SK-N-SH treated with all-trans-retinoic acid at 6 μM for 48 hours (cell line): ENCODE data around the gene EFNA1.
A peak's percentile ranks its signal among the peaks of the same experiment; 100 is the strongest.

Experiments
- ATAC-seq: fragments of 200-7000 bp; cut with Tn5 transposase; 3 replicates; pipeline ENCODE4 v1.9.1; 2020; ENCODE audit warnings: mild to moderate bottlenecking, moderate library complexity
- ARNTL ChIP-seq: fragments of 450-650 bp; formaldehyde crosslinking; IDR thresholded peaks from 2 replicates; pipeline ENCODE4 v1.5.0; 2020; ENCODE audit warnings: low read depth, mild to moderate bottlenecking, moderate library complexity, borderline replicate concordance
- BACH2 ChIP-seq: fragments of 250-450 bp; sonication (Bioruptor Pico); IDR thresholded peaks from 2 replicates; pipeline ENCODE4 v1.9.0; 2021; ENCODE audit warnings: mild to moderate bottlenecking, borderline replicate concordance
- CSDC2 ChIP-seq: fragments of 250-450 bp; sonication (Bioruptor Pico); IDR thresholded peaks from 2 replicates; pipeline ENCODE4 v1.5.0; 2020; ENCODE audit warnings: mild to moderate bottlenecking, moderate library complexity
- ESRRG ChIP-seq: fragments of 250-450 bp; sonication (Bioruptor Pico); IDR thresholded peaks from 2 replicates; pipeline ENCODE4 v1.6.1; 2021; ENCODE audit warnings: mild to moderate bottlenecking
- GLIS3 ChIP-seq: fragments of 250-450 bp; sonication (Bioruptor Pico); IDR thresholded peaks from 2 replicates; pipeline ENCODE4 v1.5.0; 2020; ENCODE audit warnings: mild to moderate bottlenecking, moderate library complexity
- ISL1 ChIP-seq: fragments of 250-450 bp; sonication (Bioruptor Pico); IDR thresholded peaks from 2 replicates; pipeline ENCODE4 v2.1.2; 2022; ENCODE audit warnings: mild to moderate bottlenecking, moderate library complexity
- OSR1 ChIP-seq: fragments of 250-450 bp; sonication (Bioruptor Pico); IDR thresholded peaks from 2 replicates; pipeline ENCODE4 v1.8.0; 2022; ENCODE audit warnings: moderate library complexity, mild to moderate bottlenecking, inconsistent platforms
- PPARA ChIP-seq: fragments of 250-450 bp; sonication (Bioruptor Pico); IDR thresholded peaks from 2 replicates; pipeline ENCODE4 v1.5.0; 2020; ENCODE audit warnings: mild to moderate bottlenecking, borderline replicate concordance
- RARB ChIP-seq: fragments of 250-450 bp; sonication (Bioruptor Pico); IDR thresholded peaks from 2 replicates; pipeline ENCODE4 v1.8.0; 2021; ENCODE audit warnings: mild to moderate bottlenecking, moderate library complexity
- SNAI2 ChIP-seq: fragments of 250-450 bp; sonication (Bioruptor Pico); IDR thresholded peaks from 2 replicates; pipeline ENCODE4 v1.5.0; 2020; ENCODE audit warnings: mild to moderate bottlenecking, moderate library complexity
- TCF4 ChIP-seq: fragments of 250-450 bp; sonication (Bioruptor Pico); IDR thresholded peaks from 2 replicates; pipeline ENCODE4 v1.8.0; 2021; ENCODE audit warnings: mild to moderate bottlenecking, moderate library complexity, borderline replicate concordance
- TOX ChIP-seq: fragments of 250-450 bp; sonication (Bioruptor Pico); IDR thresholded peaks from 2 replicates; pipeline ENCODE4 v1.8.0; 2021; ENCODE audit warnings: mild to moderate bottlenecking, moderate library complexity, borderline replicate concordance
- ZC3H10 ChIP-seq: fragments of 250-450 bp; sonication (Bioruptor Pico); IDR thresholded peaks from 2 replicates; pipeline ENCODE4 v1.5.1; 2021; ENCODE audit warnings: mild to moderate bottlenecking, moderate library complexity
- ZFP3 ChIP-seq: fragments of 250-450 bp; sonication (Bioruptor Pico); IDR thresholded peaks from 2 replicates; pipeline ENCODE4 v1.5.0; 2020; ENCODE audit warnings: mild to moderate bottlenecking, moderate library complexity
- ZFP30 ChIP-seq: fragments of 450-650 bp; formaldehyde crosslinking; IDR thresholded peaks from 2 replicates; pipeline ENCODE4 v1.5.0; 2022; ENCODE audit warnings: mild to moderate bottlenecking, moderate library complexity
- ZNF565 ChIP-seq: fragments of 450-650 bp; formaldehyde crosslinking; conservative IDR thresholded peaks from 2 replicates; pipeline ENCODE4 v1.5.0; 2020; ENCODE audit warnings: low read depth, mild to moderate bottlenecking, moderate library complexity
- ZNF70 ChIP-seq: fragments of 450-650 bp; formaldehyde crosslinking; IDR thresholded peaks from 2 replicates; pipeline ENCODE4 v1.5.0; 2020; ENCODE audit warnings: mild to moderate bottlenecking, moderate library complexity
- ZNF8 ChIP-seq: fragments of 450-650 bp; formaldehyde crosslinking; IDR thresholded peaks from 2 replicates; pipeline ENCODE4 v1.5.0; 2020; ENCODE audit warnings: mild to moderate bottlenecking, moderate library complexity
- TF ChIP-seq, protein P1 (sequence below): fragments of 250-450 bp; sonication (Bioruptor Pico); IDR thresholded peaks from 2 replicates; pipeline ENCODE4 v1.5.1; 2021; ENCODE audit warnings: mild to moderate bottlenecking, moderate library complexity
- TF ChIP-seq, protein P2 (sequence below): fragments of 250-450 bp; sonication (Bioruptor Pico); IDR thresholded peaks from 2 replicates; pipeline ENCODE4 v1.8.0; 2020; ENCODE audit warnings: mild to moderate bottlenecking, moderate library complexity, borderline replicate concordance
- TF ChIP-seq, protein P3 (sequence below): fragments of 250-450 bp; sonication (Bioruptor Pico); IDR thresholded peaks from 2 replicates; pipeline ENCODE4 v1.5.1; 2020; ENCODE audit warnings: low read depth, mild to moderate bottlenecking, moderate library complexity
- TF ChIP-seq, protein P4 (sequence below): fragments of 250-450 bp; sonication (Bioruptor Pico); IDR thresholded peaks from 2 replicates; pipeline ENCODE4 v1.8.0; 2021; ENCODE audit warnings: low read depth, mild to moderate bottlenecking, moderate library complexity, borderline replicate concordance
- TF ChIP-seq, protein P5 (sequence below): fragments of 250-450 bp; sonication (Bioruptor Pico); IDR thresholded peaks from 2 replicates; pipeline ENCODE4 v1.5.0; 2020; ENCODE audit warnings: mild to moderate bottlenecking, moderate library complexity

EFNA1 gene

DNA sequence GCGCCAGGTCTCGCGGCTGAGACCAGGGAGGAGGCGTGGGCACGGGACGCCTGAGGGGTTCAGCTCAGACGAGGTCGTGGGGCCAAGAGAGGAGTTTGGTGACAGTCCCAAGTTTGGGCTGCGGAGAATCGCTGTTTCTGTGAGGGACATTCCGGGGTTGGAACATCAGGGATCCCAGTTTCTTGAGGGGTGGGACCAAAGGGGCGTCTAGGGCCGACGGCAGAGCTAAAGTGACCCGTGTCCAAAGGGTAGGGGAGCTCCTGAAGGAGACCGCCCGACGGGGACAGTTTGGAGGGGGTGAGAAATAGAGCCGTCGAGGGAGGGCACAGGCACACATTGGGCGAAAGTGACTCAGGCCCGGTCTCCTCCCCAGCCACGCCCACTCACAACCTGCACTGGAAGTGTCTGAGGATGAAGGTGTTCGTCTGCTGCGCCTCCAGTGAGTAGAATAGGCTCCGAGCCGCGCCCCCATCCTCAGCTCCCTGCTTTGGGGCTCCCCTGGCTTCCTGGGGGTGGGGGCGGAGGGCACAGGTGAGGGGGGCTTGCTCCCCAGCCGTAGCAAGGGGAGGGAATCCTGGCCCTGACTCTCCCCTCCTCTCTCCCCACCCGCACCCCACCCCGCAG, 42.1 kb upstream of the EFNA1 start:
- peak; percentile 33 for ATAC-seq
- no peak for TF ChIP-seq TOX
- TF ChIP-seq ZC3H10 (CRISPR knock-in tag): no peak
- TF ChIP-seq PPARA (CRISPR knock-in tag): no peak
- TF ChIP-seq ARNTL: no peak
- TF ChIP-seq ISL1 (CRISPR knock-in tag): no peak
- TF ChIP-seq, all 23 proteins: peak for 0

DNA sequence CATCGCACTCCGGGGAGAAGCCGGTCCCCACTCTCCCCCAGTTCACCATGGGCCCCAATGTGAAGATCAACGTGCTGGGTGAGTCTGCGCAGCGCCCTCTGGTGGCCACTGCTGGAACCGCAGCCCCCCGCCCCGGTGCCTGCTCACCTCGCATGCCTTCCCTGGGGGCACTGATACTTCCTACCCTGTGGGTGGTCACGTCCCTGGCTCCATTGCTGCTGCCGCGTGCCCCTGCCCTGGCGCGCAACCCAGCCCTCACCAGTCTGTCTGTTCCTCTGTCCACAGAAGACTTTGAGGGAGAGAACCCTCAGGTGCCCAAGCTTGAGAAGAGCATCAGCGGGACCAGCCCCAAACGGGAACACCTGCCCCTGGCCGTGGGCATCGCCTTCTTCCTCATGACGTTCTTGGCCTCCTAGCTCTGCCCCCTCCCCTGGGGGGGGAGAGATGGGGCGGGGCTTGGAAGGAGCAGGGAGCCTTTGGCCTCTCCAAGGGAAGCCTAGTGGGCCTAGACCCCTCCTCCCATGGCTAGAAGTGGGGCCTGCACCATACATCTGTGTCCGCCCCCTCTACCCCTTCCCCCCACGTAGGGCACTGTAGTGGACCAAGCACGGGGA, 41.4 kb upstream of the EFNA1 start:
- ATAC-seq: peak; percentile 46
- TF ChIP-seq ZNF565 (no peak), OSR1 (CRISPR knock-in tag) (no peak), RARB (CRISPR knock-in tag) (no peak), TCF4 (CRISPR knock-in tag) (no peak), ZNF8 (CRISPR knock-in tag) (no peak), PPARA (CRISPR knock-in tag) (no peak), SNAI2 (CRISPR knock-in tag) (no peak), ZNF70 (CRISPR knock-in tag) (no peak), ZFP30 (no peak), ESRRG (CRISPR knock-in tag) (no peak), BACH2 (CRISPR knock-in tag) (no peak), GLIS3 (no peak), ZC3H10 (CRISPR knock-in tag) (no peak), CSDC2 (CRISPR knock-in tag) (no peak)
- TF ChIP-seq, protein P1, sequence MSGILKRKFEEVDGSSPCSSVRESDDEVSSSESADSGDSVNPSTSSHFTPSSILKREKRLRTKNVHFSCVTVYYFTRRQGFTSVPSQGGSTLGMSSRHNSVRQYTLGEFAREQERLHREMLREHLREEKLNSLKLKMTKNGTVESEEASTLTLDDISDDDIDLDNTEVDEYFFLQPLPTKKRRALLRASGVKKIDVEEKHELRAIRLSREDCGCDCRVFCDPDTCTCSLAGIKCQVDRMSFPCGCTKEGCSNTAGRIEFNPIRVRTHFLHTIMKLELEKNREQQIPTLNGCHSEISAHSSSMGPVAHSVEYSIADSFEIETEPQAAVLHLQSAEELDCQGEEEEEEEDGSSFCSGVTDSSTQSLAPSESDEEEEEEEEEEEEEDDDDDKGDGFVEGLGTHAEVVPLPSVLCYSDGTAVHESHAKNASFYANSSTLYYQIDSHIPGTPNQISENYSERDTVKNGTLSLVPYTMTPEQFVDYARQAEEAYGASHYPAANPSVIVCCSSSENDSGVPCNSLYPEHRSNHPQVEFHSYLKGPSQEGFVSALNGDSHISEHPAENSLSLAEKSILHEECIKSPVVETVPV (CRISPR knock-in tag): no peak
- TF ChIP-seq, protein P2, sequence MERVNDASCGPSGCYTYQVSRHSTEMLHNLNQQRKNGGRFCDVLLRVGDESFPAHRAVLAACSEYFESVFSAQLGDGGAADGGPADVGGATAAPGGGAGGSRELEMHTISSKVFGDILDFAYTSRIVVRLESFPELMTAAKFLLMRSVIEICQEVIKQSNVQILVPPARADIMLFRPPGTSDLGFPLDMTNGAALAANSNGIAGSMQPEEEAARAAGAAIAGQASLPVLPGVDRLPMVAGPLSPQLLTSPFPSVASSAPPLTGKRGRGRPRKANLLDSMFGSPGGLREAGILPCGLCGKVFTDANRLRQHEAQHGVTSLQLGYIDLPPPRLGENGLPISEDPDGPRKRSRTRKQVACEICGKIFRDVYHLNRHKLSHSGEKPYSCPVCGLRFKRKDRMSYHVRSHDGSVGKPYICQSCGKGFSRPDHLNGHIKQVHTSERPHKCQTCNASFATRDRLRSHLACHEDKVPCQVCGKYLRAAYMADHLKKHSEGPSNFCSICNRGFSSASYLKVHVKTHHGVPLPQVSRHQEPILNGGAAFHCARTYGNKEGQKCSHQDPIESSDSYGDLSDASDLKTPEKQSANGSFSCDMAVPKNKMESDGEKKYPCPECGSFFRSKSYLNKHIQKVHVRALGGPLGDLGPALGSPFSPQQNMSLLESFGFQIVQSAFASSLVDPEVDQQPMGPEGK (CRISPR knock-in tag): no peak
- TF ChIP-seq, protein P3, sequence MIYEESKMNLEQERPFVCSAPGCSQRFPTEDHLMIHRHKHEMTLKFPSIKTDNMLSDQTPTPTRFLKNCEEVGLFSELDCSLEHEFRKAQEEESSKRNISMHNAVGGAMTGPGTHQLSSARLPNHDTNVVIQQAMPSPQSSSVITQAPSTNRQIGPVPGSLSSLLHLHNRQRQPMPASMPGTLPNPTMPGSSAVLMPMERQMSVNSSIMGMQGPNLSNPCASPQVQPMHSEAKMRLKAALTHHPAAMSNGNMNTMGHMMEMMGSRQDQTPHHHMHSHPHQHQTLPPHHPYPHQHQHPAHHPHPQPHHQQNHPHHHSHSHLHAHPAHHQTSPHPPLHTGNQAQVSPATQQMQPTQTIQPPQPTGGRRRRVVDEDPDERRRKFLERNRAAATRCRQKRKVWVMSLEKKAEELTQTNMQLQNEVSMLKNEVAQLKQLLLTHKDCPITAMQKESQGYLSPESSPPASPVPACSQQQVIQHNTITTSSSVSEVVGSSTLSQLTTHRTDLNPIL (CRISPR knock-in tag): no peak
- TF ChIP-seq, protein P4, sequence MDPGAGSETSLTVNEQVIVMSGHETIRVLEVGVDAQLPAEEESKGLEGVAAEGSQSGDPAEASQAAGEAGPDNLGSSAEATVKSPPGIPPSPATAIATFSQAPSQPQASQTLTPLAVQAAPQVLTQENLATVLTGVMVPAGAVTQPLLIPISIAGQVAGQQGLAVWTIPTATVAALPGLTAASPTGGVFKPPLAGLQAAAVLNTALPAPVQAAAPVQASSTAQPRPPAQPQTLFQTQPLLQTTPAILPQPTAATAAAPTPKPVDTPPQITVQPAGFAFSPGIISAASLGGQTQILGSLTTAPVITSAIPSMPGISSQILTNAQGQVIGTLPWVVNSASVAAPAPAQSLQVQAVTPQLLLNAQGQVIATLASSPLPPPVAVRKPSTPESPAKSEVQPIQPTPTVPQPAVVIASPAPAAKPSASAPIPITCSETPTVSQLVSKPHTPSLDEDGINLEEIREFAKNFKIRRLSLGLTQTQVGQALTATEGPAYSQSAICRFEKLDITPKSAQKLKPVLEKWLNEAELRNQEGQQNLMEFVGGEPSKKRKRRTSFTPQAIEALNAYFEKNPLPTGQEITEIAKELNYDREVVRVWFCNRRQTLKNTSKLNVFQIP (CRISPR knock-in tag): no peak

DNA sequence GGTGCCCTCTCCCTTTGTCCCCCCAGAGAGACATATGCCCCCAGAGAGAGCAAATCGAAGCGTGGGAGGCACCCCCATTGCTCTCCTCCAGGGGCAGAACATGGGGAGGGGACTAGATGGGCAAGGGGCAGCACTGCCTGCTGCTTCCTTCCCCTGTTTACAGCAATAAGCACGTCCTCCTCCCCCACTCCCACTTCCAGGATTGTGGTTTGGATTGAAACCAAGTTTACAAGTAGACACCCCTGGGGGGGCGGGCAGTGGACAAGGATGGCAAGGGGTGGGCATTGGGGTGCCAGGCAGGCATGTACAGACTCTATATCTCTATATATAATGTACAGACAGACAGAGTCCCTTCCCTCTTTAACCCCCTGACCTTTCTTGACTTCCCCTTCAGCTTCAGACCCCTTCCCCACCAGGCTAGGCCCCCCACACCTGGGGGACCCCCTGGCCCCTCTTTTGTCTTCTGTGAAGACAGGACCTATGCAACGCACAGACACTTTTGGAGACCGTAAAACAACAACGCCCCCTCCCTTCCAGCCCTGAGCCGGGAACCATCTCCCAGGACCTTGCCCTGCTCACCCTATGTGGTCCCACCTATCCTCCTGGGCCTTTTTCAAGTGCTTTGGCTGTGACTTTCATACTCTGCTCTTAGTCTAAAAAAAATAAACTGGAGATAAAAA, 40.7 kb upstream of the EFNA1 start:
- TF ChIP-seq TCF4 (CRISPR knock-in tag) (no peak), PPARA (CRISPR knock-in tag) (no peak), ZNF8 (CRISPR knock-in tag) (no peak), OSR1 (CRISPR knock-in tag) (no peak), ZNF70 (CRISPR knock-in tag) (no peak), ZFP3 (CRISPR knock-in tag) (no peak), ZFP30 (no peak)
- TF ChIP-seq, protein P5, sequence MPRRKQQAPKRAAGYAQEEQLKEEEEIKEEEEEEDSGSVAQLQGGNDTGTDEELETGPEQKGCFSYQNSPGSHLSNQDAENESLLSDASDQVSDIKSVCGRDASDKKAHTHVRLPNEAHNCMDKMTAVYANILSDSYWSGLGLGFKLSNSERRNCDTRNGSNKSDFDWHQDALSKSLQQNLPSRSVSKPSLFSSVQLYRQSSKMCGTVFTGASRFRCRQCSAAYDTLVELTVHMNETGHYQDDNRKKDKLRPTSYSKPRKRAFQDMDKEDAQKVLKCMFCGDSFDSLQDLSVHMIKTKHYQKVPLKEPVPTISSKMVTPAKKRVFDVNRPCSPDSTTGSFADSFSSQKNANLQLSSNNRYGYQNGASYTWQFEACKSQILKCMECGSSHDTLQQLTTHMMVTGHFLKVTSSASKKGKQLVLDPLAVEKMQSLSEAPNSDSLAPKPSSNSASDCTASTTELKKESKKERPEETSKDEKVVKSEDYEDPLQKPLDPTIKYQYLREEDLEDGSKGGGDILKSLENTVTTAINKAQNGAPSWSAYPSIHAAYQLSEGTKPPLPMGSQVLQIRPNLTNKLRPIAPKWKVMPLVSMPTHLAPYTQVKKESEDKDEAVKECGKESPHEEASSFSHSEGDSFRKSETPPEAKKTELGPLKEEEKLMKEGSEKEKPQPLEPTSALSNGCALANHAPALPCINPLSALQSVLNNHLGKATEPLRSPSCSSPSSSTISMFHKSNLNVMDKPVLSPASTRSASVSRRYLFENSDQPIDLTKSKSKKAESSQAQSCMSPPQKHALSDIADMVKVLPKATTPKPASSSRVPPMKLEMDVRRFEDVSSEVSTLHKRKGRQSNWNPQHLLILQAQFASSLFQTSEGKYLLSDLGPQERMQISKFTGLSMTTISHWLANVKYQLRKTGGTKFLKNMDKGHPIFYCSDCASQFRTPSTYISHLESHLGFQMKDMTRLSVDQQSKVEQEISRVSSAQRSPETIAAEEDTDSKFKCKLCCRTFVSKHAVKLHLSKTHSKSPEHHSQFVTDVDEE (CRISPR knock-in tag): no peak
- TF ChIP-seq, protein P1 (CRISPR knock-in tag): no peak
- ATAC-seq: no peak
